Kidney epithelial cell (primary cell): Measurements from ENCODE around the gene PTPN18. TPM values are rescaled to one million over a fixed set of nuclear protein-coding genes. Genes with fewer than 3 reads are reported as not detected.

Source experiments
- DNase-seq: peaks from one replicate; pipeline ENCODE4 v3.0.0-alpha.2; 2010; ENCODE audit warnings: low read depth
- H3K27me3 ChIP-seq: 2 replicates; pipeline ENCODE4 v1.6.0; 2011; ENCODE audit warnings: low read length; ENCODE audit not compliant: control insufficient read depth, insufficient read depth
- H3K36me3 ChIP-seq: 2 replicates; pipeline ENCODE4 v1.5.1; 2011; ENCODE audit warnings: low read length; ENCODE audit not compliant: control insufficient read depth, insufficient read depth
- H3K4me3 ChIP-seq: 2 replicates; pipeline ENCODE4 v1.5.1; 2011; ENCODE audit warnings: low read depth, mild to moderate bottlenecking, control low read depth, low read length
- total RNA-seq: library from RNA; depleted of rRNA; stranded (reverse); fragments of >200 nt; gene quantifications from 2 replicates; pipeline ENCODE4 v1.2.3, GENCODE V29; 2015
- TF ChIP-seq, protein P1 (sequence below): IDR thresholded peaks from 2 replicates; pipeline ENCODE4 v1.5.1; 2011; ENCODE audit warnings: mild to moderate bottlenecking, moderate library complexity, low read length, control low read depth, inconsistent platforms; ENCODE audit not compliant: insufficient read depth, poor library complexity, severe bottlenecking

The PTPN18 gene
- total RNA-seq, 1 donor from 2014 or later: 15.9 TPM

DNA sequence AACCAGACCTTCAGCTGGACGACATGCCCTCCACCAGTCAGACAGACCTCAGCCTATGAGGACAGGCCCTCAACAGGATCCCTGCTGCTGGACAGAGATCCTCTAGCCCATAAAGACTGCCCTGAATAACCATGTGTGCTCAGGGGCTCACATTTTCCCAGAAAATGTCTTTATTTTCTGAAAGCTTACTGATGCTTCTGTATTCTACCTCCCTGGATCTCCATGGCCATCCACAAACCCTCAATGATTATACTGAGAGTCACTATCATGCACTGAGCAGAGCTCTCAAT lies 1.8 kb upstream of the PTPN18 start:
- DNase-seq: no peak
- Histone ChIP-seq H3K4me3 (no peak overlapping the region), H3K27me3 (no peaks in the 10 kb centered on the region), H3K36me3 (no peaks in the 10 kb centered on the region)
- TF ChIP-seq, protein P1, sequence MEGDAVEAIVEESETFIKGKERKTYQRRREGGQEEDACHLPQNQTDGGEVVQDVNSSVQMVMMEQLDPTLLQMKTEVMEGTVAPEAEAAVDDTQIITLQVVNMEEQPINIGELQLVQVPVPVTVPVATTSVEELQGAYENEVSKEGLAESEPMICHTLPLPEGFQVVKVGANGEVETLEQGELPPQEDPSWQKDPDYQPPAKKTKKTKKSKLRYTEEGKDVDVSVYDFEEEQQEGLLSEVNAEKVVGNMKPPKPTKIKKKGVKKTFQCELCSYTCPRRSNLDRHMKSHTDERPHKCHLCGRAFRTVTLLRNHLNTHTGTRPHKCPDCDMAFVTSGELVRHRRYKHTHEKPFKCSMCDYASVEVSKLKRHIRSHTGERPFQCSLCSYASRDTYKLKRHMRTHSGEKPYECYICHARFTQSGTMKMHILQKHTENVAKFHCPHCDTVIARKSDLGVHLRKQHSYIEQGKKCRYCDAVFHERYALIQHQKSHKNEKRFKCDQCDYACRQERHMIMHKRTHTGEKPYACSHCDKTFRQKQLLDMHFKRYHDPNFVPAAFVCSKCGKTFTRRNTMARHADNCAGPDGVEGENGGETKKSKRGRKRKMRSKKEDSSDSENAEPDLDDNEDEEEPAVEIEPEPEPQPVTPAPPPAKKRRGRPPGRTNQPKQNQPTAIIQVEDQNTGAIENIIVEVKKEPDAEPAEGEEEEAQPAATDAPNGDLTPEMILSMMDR: no peak

DNA sequence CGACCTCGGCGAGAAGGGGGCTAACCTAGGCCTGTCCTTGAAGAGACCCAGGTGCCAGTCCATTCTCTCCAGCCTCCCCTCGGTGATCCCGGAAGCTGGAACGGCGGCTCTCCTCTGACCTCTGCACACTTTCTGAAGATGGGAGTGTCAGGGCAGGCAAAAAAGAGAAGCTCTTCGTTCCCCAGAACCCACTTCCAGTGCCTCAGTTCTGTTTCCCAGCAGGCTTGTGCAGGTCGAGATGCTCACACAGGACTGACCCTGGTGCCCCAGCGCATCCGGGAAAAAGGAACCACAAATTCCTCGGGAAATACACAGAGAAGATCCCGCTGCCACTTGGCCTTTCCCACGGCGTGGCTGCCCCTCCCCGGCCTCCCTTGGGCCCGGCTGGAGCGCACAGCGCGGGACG lies 681 bp upstream of the PTPN18 start:
- no peak for DNase-seq
- Histone ChIP-seq H3K27me3 (no peaks in the 10 kb centered on the region), H3K4me3 (peak overlapping the region; percentile 70), H3K36me3 (no peaks in the 10 kb centered on the region)
- TF ChIP-seq, protein P1: no peak

DNA sequence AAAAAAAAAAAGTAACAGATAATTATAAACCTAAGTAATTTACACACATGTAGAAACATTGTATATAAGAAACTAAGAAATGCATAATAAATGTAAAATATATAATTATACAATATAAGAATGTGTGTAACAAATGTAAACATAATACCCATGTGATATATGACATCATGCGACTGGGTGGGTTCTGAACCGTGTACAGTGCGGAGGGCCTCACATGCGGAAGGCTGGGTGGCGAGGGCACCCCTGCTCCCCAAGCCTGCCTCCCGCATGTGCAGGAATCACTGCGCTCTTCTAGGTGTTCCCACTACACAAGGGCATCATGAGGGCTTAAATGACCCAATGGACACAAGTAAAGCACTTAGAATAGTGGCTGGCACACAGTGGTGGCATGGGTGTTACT lies 2.0 kb downstream of the PTPN18 start:
- TF ChIP-seq, protein P1: no peak
- H3K27me3 ChIP-seq: no peaks in the 10 kb centered on the region
- no peak overlapping the region for H3K4me3 ChIP-seq
- no peak for DNase-seq
- no peaks in the 10 kb centered on the region for H3K36me3 ChIP-seq

DNA sequence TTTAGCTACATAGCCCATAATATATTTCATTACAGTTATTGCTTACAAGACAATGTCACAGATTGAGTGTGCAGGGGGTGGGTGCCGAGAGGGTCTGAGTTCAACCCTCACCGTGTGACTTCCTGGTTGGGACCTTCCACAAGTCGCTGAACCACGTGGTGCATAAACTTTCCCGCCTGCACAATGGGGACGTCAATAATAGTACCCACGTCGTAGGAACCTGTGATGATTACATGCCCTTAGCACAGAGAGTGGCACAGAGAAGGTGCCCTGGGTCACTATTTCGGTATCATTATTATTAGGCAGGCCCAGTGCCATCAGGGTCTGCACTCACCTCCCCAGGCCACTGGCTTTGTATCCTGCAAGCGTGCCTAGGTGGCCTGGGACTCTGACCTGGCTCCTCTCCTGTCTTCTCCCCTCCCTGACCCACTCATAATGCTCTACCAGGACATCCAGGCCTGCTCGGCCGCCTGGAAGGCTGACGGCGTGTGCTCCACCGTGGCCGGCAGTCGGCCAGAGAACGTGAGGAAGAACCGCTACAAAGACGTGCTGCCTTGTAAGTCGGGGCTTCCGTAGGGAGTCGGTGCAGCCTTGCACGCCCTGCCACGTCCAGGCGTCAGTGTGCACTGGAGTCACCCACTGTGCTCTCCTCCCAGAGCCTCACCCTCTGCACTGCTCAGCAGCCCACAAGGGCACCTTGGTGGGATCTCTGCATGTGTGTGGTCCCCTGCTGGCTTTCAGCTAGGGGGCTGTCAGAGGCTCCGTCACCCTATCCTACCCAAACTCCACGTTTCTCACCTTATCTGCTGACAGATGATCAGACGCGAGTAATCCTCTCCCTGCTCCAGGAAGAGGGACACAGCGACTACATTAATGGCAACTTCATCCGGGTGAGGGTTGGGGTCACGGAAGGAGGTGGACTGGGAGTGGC lies 2.8 kb downstream of the PTPN18 start:
- Histone ChIP-seq H3K27me3 (no peaks in the 10 kb centered on the region), H3K36me3 (no peaks in the 10 kb centered on the region), H3K4me3 (no peak overlapping the region)
- no peak for DNase-seq
- TF ChIP-seq, protein P1: no peak

DNA sequence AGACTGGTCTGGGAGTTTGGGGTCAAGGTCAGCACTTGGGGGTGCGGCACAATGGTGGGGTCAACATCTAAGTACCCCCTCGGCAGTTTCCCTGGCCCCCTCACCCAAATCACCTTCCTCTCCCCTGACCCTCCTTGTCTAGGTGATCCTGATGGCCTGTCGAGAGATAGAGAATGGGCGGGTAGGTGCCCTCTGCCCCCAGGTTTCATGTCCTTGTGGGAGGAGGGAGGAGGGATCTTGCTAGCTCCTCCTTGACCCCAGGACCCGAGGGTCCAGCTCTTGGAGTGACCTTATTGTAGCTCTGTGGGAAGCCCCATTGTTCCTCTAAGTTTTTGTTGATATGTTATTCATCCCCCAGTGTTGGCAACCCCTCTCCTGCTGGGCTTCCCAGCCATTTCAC lies 3.6 kb downstream of the PTPN18 start:
- TF ChIP-seq, protein P1: no peak
- H3K27me3 ChIP-seq: no peaks in the 10 kb centered on the region
- no peak overlapping the region for H3K4me3 ChIP-seq
- DNase-seq: no peak
- no peaks in the 10 kb centered on the region for H3K36me3 ChIP-seq

DNA sequence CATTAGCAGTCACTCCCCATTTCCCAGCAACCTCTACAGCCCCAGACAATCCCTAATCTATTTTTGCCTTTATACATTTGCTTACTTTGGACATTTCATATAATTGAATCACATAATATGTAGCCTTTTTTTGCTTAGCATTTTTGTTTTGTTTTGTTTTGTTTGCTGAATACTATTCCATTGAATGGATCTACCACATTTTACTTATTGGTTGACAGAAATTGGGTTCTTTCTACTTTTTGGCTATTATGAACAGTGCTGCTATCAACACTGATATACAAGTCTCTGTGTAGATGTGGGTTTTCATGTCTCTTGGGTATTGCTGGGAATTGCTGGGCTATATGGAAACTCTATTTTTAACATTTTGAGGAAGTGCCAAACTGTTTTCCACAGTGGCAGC lies 7.6 kb downstream of the PTPN18 start:
- Histone ChIP-seq H3K36me3 (no peaks in the 10 kb centered on the region), H3K27me3 (no peaks in the 10 kb centered on the region), H3K4me3 (no peak overlapping the region)
- TF ChIP-seq, protein P1: no peak
- DNase-seq: no peak
